HepG2 (cell line): Measurements from ENCODE around the gene PARD3. TPM values are rescaled to one million over a fixed set of nuclear protein-coding genes. Genes with fewer than 3 reads are reported as not detected.

Source experiments
- ATAC-seq: fragments of 200-7000 bp; cut with Tn5 transposase; 3 replicates; pipeline ENCODE4 v1.9.1; 2020; ENCODE audit warnings: mild to moderate bottlenecking, moderate library complexity
- BruUV-seq: library from RNA; stranded (reverse); fragments of 400-500 nt; replicated peaks from 2 replicates; lab custom pipeline; 2021; lab: Mats Ljungman, UMichigan
- CTCF ChIA-PET: fragments of 300-600 bp; formaldehyde crosslinking; extraction: SDS; loops from one replicate; lab custom pipeline; 2021; ENCODE audit warnings: low total read pairs, inconsistent platforms, low intra/inter-chr PET ratio; lab: Yijun Ruan, JAX
- POLR2A ChIA-PET: fragments of 350-600 bp; sonication (Branson Sonifier 250); formaldehyde crosslinking; loops from one replicate; lab custom pipeline; 2020; ENCODE audit warnings: antibody characterized with exemption, inconsistent platforms; lab: Yijun Ruan, JAX
- DNase-seq: peaks from one replicate; pipeline ENCODE4 v3.0.0-alpha.2; 2015; ENCODE audit warnings: low spot score
- FAIRE-seq: peaks from 3 replicates; lab custom pipeline; 2011; peaks lifted over from hg19 to GRCh38; lab: Jason Lieb, UNC
- H2AFZ ChIP-seq: one replicate; pipeline ENCODE4 v1.6.1; 2011; ENCODE audit warnings: low read length, inconsistent platforms
- H3K27ac ChIP-seq: fragments of 300-600 bp; 3 replicates; pipeline ENCODE4 v1.8.0; 2011; ENCODE audit warnings: mixed run types, mild to moderate bottlenecking, mixed read lengths, low read length, inconsistent platforms; ENCODE audit not compliant: insufficient read depth; ENCODE audit errors: extremely low read length
- H3K27me3 ChIP-seq, 2 experiments: fragments of 200-600 bp in 1 of 2; 2 replicates in 1 of 2; 3 replicates in 1 of 2; pipeline versions ENCODE4 v1.6.0 to v1.8.0; 2011; ENCODE audit warnings: low read length in 2 of 2, mild to moderate bottlenecking in 2 of 2, moderate library complexity in 2 of 2, inconsistent platforms in 1 of 2; ENCODE audit not compliant: insufficient read depth in 2 of 2, control insufficient read depth in 1 of 2
- H3K36me3 ChIP-seq, 2 experiments: fragments of 200-600 bp in 1 of 2; replicated peaks in 1 of 2; 2 replicates in 1 of 2; 3 replicates in 1 of 2; pipeline versions ENCODE4 v1.5.1 to v1.8.0; 2011; ENCODE audit warnings: low read length in 2 of 2, inconsistent platforms in 1 of 2; ENCODE audit not compliant: insufficient read depth in 2 of 2, control insufficient read depth in 1 of 2
- H3K4me1 ChIP-seq: 2 replicates; pipeline ENCODE4 v1.5.1; 2012; ENCODE audit warnings: low read length, inconsistent platforms; ENCODE audit not compliant: insufficient read depth
- H3K4me2 ChIP-seq: 2 replicates; pipeline ENCODE4 v1.6.0; 2011; ENCODE audit warnings: low read depth, low read length, inconsistent platforms
- H3K4me3 ChIP-seq, 3 experiments: fragments of 200-600 bp in 1 of 3; sonication (generic), shearing (Covaris generic) in 1 of 3; replicated peaks in 1 of 3; 2 replicates each; pipeline ENCODE4 v1.5.1; 2011 to 2016; ENCODE audit warnings: low read length in 3 of 3, inconsistent platforms in 2 of 3, low read depth in 2 of 3, mild to moderate bottlenecking in 2 of 3, control low read depth in 1 of 3, mixed read lengths in 1 of 3; ENCODE audit not compliant: insufficient read depth in 1 of 3
- H3K79me2 ChIP-seq: one replicate; pipeline ENCODE4 v1.6.1; 2011; ENCODE audit warnings: low read length, inconsistent platforms; ENCODE audit not compliant: insufficient read depth
- H3K9ac ChIP-seq: 2 replicates; pipeline ENCODE4 v1.6.0; 2011; ENCODE audit warnings: mild to moderate bottlenecking, low read depth, low read length, inconsistent platforms; ENCODE audit not compliant: insufficient read depth
- H3K9me3 ChIP-seq: 2 replicates; pipeline ENCODE4 v1.5.1; 2012; ENCODE audit warnings: mild to moderate bottlenecking, low read length
- H4K20me1 ChIP-seq: 2 replicates; pipeline ENCODE4 v1.6.0; 2011; ENCODE audit warnings: inconsistent platforms, mild to moderate bottlenecking, low read length, moderate library complexity; ENCODE audit not compliant: insufficient read depth
- CEBPB ChIP-seq: IDR thresholded peaks from 2 replicates; pipeline ENCODE4 v1.6.1; 2011; ENCODE audit warnings: low read depth, low read length, improper control_type of control experiment, borderline replicate concordance
- CREB1 ChIP-seq, 2 experiments: fragments of 450-650 bp in 1 of 2; IDR thresholded peaks; 2 replicates each; pipeline ENCODE4 v1.6.1; 2016 to 2017; ENCODE audit warnings: control low read depth in 1 of 2, mild to moderate bottlenecking in 1 of 2, missing compliant biosample characterization in 1 of 2, missing genetic modification characterization in 1 of 2
- CREM ChIP-seq, 2 experiments: sonication (generic) in 1 of 2; formaldehyde crosslinking in 1 of 2; IDR thresholded peaks; 2 replicates each; pipeline versions ENCODE4 v1.4.0 to v1.6.1; 2016 to 2020; ENCODE audit warnings: antibody characterized with exemption in 1 of 2, mild to moderate bottlenecking in 1 of 2, missing genetic modification reagents in 1 of 2
- FOXA1 ChIP-seq, 2 experiments: fragments of 450-650 bp in 1 of 2; sonication (generic) in 1 of 2; formaldehyde crosslinking in 1 of 2; IDR thresholded peaks; 2 replicates each; pipeline versions ENCODE4 v1.4.0 to v1.6.1; 2016 to 2020; ENCODE audit warnings: missing genetic modification reagents in 1 of 2
- GATA4 ChIP-seq: sonication (generic); IDR thresholded peaks from 2 replicates; pipeline ENCODE4 v1.6.1; 2016; ENCODE audit warnings: antibody characterized with exemption, low read depth, borderline replicate concordance
- IKZF1 ChIP-seq: fragments of 450-650 bp; IDR thresholded peaks from 2 replicates; pipeline ENCODE4 v1.7.1; 2016
- NR2F2 ChIP-seq: IDR thresholded peaks from 2 replicates; pipeline ENCODE4 v1.6.1; 2012; ENCODE audit warnings: low read depth, inconsistent platforms, borderline replicate concordance
- NRL ChIP-seq: sonication (generic); formaldehyde crosslinking; IDR thresholded peaks from 2 replicates; pipeline ENCODE4 v1.5.0; 2020; ENCODE audit warnings: missing genetic modification reagents, mild to moderate bottlenecking, moderate library complexity, borderline replicate concordance
- RBAK ChIP-seq: sonication (generic); formaldehyde crosslinking; IDR thresholded peaks from 2 replicates; pipeline ENCODE4 v1.5.1; 2020; ENCODE audit warnings: mild to moderate bottlenecking, missing genetic modification reagents
- SALL1 ChIP-seq: sonication (generic); formaldehyde crosslinking; IDR thresholded peaks from 2 replicates; pipeline ENCODE4 v1.8.0; 2022; ENCODE audit warnings: mild to moderate bottlenecking, missing genetic modification reagents
- ZMYM2 ChIP-seq: sonication (generic); formaldehyde crosslinking; IDR thresholded peaks from 2 replicates; pipeline ENCODE4 v1.8.0; 2022; ENCODE audit warnings: mild to moderate bottlenecking, missing genetic modification reagents
- whole genome bisulfite sequencing: methylation state at CpG from one replicate; pipeline ENCODE4 v1.1.6; 2017; ENCODE audit warnings: low lambda C conversion rate; 5-methylcytosine and 5-hydroxymethylcytosine counted together
- in situ Hi-C: cut with HindIII; loops from 2 replicates; pipeline ENCODE4 v1.10.0; 2017; ENCODE audit warnings: low pct_unique_long_range_greater_than_20kb; ENCODE audit not compliant: extremely low pct_ligation_motif_present
- intact Hi-C: fragments of 100-400 bp; cut with micrococcal nuclease; formaldehyde crosslinking; loops from one replicate; pipeline ENCODE4 v1.10.0; 2022; ENCODE audit not compliant: unreplicated experiment
- polyA plus RNA-seq, 8 experiments: library from polyadenylated mRNA; depleted of rRNA in 3 of 8; stranded (reverse) in 7 of 8; unstranded in 1 of 8; fragments of >200 nt; fragmentation: Illumina TruSeq in 4 of 8; extraction: Trizol in 4 of 8; gene quantifications; 2 replicates each; pipeline versions ENCODE4 v1.2.1 to v1.2.3, GENCODE V29; 2011 to 2016; ENCODE audit warnings: low read depth in 4 of 8, missing spikeins in 1 of 8, mixed read lengths in 1 of 8; ENCODE audit not compliant: insufficient read depth in 1 of 8
- total RNA-seq, 5 experiments: library from RNA; depleted of rRNA; stranded (reverse); fragments of >200 nt; fragmentation: Illumina TruSeq; extraction: Trizol; gene quantifications; 2 replicates each; pipeline ENCODE4 v1.2.3, GENCODE V29; 2016; ENCODE audit warnings: low read depth in 1 of 5
- TF ChIP-seq, protein P1 (sequence below): sonication (generic); formaldehyde crosslinking; IDR thresholded peaks from 2 replicates; pipeline ENCODE4 v1.5.0; 2020; ENCODE audit warnings: missing genetic modification reagents
- TF ChIP-seq, protein P2 (sequence below): sonication (generic); formaldehyde crosslinking; IDR thresholded peaks from 2 replicates; pipeline ENCODE4 v1.4.0; 2020; ENCODE audit warnings: missing genetic modification reagents, mild to moderate bottlenecking, borderline replicate concordance
- TF ChIP-seq, protein P3 (sequence below): sonication (generic); formaldehyde crosslinking; IDR thresholded peaks from 2 replicates; pipeline ENCODE4 v1.5.1; 2020; ENCODE audit warnings: missing genetic modification reagents, mild to moderate bottlenecking, borderline replicate concordance
- TF ChIP-seq, protein P4 (sequence below): sonication (generic); formaldehyde crosslinking; IDR thresholded peaks from 2 replicates; pipeline ENCODE4 v1.5.0; 2020; ENCODE audit warnings: missing genetic modification reagents

Gene PARD3
- total and polyA plus RNA-seq, 2 of the 13 experiments (the other 11 are each of a cell fraction or from before 2014, with no cell fraction given): 40.9 to 60.0 TPM

GRCh38 chr10:34185998-34186397 is 629.1 kb downstream of the PARD3 start (continued):
- TF ChIP-seq CEBPB (peak; percentile 30; the same call in 1 of the 2 replicates), NRL (CRISPR knock-in tag) (no peak), SALL1 (CRISPR knock-in tag) (0 out of 2 replicates have a peak, but pooled peaks have one; percentile 45), ZMYM2 (CRISPR knock-in tag) (0 out of 2 replicates have a peak, but pooled peaks have one; percentile 34), NR2F2 (no peak)
- TF ChIP-seq, protein P1, sequence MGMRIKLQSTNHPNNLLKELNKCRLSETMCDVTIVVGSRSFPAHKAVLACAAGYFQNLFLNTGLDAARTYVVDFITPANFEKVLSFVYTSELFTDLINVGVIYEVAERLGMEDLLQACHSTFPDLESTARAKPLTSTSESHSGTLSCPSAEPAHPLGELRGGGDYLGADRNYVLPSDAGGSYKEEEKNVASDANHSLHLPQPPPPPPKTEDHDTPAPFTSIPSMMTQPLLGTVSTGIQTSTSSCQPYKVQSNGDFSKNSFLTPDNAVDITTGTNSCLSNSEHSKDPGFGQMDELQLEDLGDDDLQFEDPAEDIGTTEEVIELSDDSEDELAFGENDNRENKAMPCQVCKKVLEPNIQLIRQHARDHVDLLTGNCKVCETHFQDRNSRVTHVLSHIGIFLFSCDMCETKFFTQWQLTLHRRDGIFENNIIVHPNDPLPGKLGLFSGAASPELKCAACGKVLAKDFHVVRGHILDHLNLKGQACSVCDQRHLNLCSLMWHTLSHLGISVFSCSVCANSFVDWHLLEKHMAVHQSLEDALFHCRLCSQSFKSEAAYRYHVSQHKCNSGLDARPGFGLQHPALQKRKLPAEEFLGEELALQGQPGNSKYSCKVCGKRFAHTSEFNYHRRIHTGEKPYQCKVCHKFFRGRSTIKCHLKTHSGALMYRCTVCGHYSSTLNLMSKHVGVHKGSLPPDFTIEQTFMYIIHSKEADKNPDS (CRISPR knock-in tag): no peak
- TF ChIP-seq, protein P2, sequence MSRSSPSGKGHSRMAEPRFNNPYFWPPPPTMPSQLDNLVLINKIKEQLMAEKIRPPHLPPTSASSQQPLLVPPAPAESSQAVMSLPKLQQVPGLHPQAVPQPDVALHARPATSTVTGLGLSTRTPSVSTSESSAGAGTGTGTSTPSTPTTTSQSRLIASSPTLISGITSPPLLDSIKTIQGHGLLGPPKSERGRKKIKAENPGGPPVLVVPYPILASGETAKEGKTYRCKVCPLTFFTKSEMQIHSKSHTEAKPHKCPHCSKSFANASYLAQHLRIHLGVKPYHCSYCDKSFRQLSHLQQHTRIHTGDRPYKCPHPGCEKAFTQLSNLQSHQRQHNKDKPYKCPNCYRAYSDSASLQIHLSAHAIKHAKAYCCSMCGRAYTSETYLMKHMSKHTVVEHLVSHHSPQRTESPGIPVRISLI (CRISPR knock-in tag): peak; percentile 61; the same call in 1 of the 2 replicates
- TF ChIP-seq, all 625 proteins: peak for 14

DNA sequence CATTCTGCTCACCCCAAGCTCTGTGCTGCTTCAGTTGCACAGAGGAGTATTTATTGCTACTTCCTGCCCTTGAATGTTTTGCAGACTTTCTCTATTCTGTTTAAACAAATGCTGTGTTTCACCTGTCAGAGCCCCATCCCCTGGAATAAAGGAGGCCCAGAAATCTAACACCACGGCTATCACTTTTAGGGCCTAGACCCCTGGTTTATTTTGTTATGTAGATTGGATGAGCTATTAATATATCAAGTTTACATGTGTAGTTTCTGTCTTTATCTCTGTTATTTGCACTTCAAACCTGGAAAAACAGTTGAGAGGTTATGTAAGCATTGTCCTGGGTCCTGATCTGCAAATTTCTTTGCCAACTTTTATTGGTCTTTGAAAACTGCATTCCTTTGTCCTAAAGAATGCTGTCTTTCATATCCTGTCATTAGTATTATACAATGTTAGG is 630.1 kb downstream of the PARD3 start:
- H2AFZ ChIP-seq: no peak overlapping the region
- FAIRE-seq (peak; percentile 72), ATAC-seq (peak; percentile 80), DNase-seq (peak; percentile 87)
- ChIA-PET POLR2A (interaction anchor here (1.2 kb wide), 1 partner anchor 8 kb away, joined by 3 read pairs; no protein-coding TSS in a partner anchor), CTCF (no interaction called here)
- H3K79me2 ChIP-seq: no peaks in the 10 kb centered on the region
- H3K4me2 ChIP-seq: peak overlapping the region; percentile 48
- whole genome bisulfite sequencing: 5% methylated on average over 1 of the region's 1 CpG
- H3K27ac ChIP-seq: peak overlapping the region; percentile 61
- in situ Hi-C loops (no loop called here), intact Hi-C loops (loop anchor here (2.0 kb wide), 1 partner anchor 28 kb away; no protein-coding TSS in a partner anchor)
- H3K4me1 ChIP-seq: peaks cover 60% of the 10 kb centered on the region
- H3K36me3 ChIP-seq: no peaks in the 10 kb centered on the region
- H3K27me3 ChIP-seq: no peaks in the 10 kb centered on the region
- no peak overlapping the region for H3K4me3 ChIP-seq
- H3K9me3 ChIP-seq: no peaks in the 10 kb centered on the region
- H3K9ac ChIP-seq: no peak overlapping the region; the same call in 1 of the 2 replicates
- BruUV-seq: no TSS peak
- no peaks in the 10 kb centered on the region for H4K20me1 ChIP-seq
- TF ChIP-seq RBAK (CRISPR knock-in tag) (no peak), GATA4 (peak; percentile 76; the same call in 1 of the 2 replicates), IKZF1 (no peak), CREB1 (IDR thresholded peaks at IDR 0.05) (no peak), CREB1 (CRISPR knock-in tag; IDR thresholded peaks at IDR 0.05) (peak; percentile 57), CREM (IDR thresholded peaks at IDR 0.05) (peak; percentile 84), CREM (CRISPR knock-in tag; IDR thresholded peaks at IDR 0.05) (no peak), FOXA1 (IDR thresholded peaks at IDR 0.05) (no peak), FOXA1 (CRISPR knock-in tag; IDR thresholded peaks at IDR 0.05) (peak; percentile 53)
- TF ChIP-seq, protein P3, sequence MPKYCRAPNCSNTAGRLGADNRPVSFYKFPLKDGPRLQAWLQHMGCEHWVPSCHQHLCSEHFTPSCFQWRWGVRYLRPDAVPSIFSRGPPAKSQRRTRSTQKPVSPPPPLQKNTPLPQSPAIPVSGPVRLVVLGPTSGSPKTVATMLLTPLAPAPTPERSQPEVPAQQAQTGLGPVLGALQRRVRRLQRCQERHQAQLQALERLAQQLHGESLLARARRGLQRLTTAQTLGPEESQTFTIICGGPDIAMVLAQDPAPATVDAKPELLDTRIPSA: no peak
- TF ChIP-seq, protein P4, sequence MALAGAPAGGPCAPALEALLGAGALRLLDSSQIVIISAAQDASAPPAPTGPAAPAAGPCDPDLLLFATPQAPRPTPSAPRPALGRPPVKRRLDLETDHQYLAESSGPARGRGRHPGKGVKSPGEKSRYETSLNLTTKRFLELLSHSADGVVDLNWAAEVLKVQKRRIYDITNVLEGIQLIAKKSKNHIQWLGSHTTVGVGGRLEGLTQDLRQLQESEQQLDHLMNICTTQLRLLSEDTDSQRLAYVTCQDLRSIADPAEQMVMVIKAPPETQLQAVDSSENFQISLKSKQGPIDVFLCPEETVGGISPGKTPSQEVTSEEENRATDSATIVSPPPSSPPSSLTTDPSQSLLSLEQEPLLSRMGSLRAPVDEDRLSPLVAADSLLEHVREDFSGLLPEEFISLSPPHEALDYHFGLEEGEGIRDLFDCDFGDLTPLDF (CRISPR knock-in tag): no peak
